DND-41 (cell line): ENCODE measurements around the gene GUCA1C.

Experiments used
- ATAC-seq: fragments of 200-7000 bp; cut with Tn5 transposase; 3 replicates; pipeline ENCODE4 v1.9.1; 2021; ENCODE audit warnings: low read depth; ENCODE audit not compliant: insufficient read depth
- DNase-seq: peaks from one replicate; pipeline ENCODE4 v3.0.0-alpha.2; 2020
- H2AFZ ChIP-seq: 2 replicates; pipeline ENCODE4 v1.6.0; 2012; ENCODE audit warnings: low read depth, low read length
- H3K27ac ChIP-seq: 2 replicates; pipeline ENCODE4 v1.5.1; 2012; ENCODE audit warnings: low read length, inconsistent platforms
- H3K27me3 ChIP-seq: fragments of 200-600 bp; sonication (generic); 2 replicates; pipeline ENCODE4 v1.6.0; 2012; ENCODE audit warnings: low read length, mild to moderate bottlenecking, inconsistent platforms; ENCODE audit not compliant: insufficient read depth, poor library complexity
- H3K36me3 ChIP-seq: 2 replicates; pipeline ENCODE4 v1.5.1; 2012; ENCODE audit warnings: low read length, inconsistent platforms; ENCODE audit not compliant: insufficient read depth
- H3K4me1 ChIP-seq: 2 replicates; pipeline ENCODE4 v1.5.1; 2012; ENCODE audit warnings: mild to moderate bottlenecking, low read length; ENCODE audit not compliant: insufficient read depth
- H3K4me2 ChIP-seq: 2 replicates; pipeline ENCODE4 v1.6.0; 2012; ENCODE audit warnings: mild to moderate bottlenecking, moderate library complexity, low read length, inconsistent platforms; ENCODE audit not compliant: insufficient read depth
- H3K4me3 ChIP-seq, 2 experiments: fragments of 200-600 bp in 1 of 2; shearing (Covaris generic) in 1 of 2; 2 replicates each; pipeline ENCODE4 v1.5.1; 2012 to 2016; ENCODE audit warnings: inconsistent platforms in 2 of 2, low read length in 2 of 2, mild to moderate bottlenecking in 2 of 2, low read depth in 1 of 2, moderate library complexity in 1 of 2
- H3K79me2 ChIP-seq: 2 replicates; pipeline ENCODE4 v1.6.0; 2012; ENCODE audit warnings: low read length, inconsistent platforms; ENCODE audit not compliant: insufficient read depth
- H3K9ac ChIP-seq: 2 replicates; pipeline ENCODE4 v1.6.0; 2012; ENCODE audit warnings: low read depth, mild to moderate bottlenecking, inconsistent platforms, low read length, moderate library complexity
- H3K9me3 ChIP-seq: 2 replicates; pipeline ENCODE4 v1.5.1; 2012; ENCODE audit warnings: low read length, moderate library complexity, mild to moderate bottlenecking, inconsistent platforms; ENCODE audit not compliant: insufficient read depth, severe bottlenecking
- H4K20me1 ChIP-seq: 2 replicates; pipeline ENCODE4 v1.6.0; 2012; ENCODE audit warnings: low read length; ENCODE audit not compliant: insufficient read depth
- EZH2 ChIP-seq: IDR thresholded peaks from 3 replicates; pipeline ENCODE4 v1.6.1; 2012; ENCODE audit warnings: borderline replicate concordance, low read depth, mild to moderate bottlenecking, moderate library complexity, low read length, inconsistent platforms; ENCODE audit not compliant: severe bottlenecking
- TF ChIP-seq, protein P1 (sequence below): IDR thresholded peaks from 2 replicates; pipeline ENCODE4 v1.5.1; 2012; ENCODE audit warnings: borderline replicate concordance, low read length, moderate library complexity, mild to moderate bottlenecking; ENCODE audit not compliant: poor library complexity, severe bottlenecking; ENCODE audit errors: extremely low read depth

GUCA1C gene

DNA sequence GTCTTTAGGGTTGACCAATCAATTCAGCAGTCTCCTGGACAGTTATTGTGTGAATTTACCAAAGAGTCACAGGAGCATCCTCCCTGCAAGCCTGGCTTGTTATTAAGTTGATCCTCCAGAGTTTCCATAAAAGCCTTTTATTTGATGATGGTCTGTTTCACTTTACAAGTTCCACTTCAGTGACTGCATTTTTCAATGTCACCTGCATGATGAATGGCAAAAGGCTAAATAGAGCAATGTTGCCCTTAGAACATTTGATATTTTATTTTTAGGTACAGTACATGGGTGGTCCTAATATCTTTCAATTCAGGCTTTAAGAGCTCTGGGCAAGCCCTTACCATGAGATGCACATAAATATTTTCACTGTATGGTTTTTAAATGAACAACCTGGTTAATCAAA is 22.6 kb downstream of the GUCA1C start:
- no peak overlapping the region for H3K4me3 ChIP-seq
- H2AFZ ChIP-seq, result no peak overlapping the region
- no peak overlapping the region for H3K27ac ChIP-seq
- no peaks in the 10 kb centered on the region for H3K79me2 ChIP-seq
- no peaks in the 10 kb centered on the region for H3K27me3 ChIP-seq
- TF ChIP-seq EZH2, result no peak
- TF ChIP-seq, protein P1, sequence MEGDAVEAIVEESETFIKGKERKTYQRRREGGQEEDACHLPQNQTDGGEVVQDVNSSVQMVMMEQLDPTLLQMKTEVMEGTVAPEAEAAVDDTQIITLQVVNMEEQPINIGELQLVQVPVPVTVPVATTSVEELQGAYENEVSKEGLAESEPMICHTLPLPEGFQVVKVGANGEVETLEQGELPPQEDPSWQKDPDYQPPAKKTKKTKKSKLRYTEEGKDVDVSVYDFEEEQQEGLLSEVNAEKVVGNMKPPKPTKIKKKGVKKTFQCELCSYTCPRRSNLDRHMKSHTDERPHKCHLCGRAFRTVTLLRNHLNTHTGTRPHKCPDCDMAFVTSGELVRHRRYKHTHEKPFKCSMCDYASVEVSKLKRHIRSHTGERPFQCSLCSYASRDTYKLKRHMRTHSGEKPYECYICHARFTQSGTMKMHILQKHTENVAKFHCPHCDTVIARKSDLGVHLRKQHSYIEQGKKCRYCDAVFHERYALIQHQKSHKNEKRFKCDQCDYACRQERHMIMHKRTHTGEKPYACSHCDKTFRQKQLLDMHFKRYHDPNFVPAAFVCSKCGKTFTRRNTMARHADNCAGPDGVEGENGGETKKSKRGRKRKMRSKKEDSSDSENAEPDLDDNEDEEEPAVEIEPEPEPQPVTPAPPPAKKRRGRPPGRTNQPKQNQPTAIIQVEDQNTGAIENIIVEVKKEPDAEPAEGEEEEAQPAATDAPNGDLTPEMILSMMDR, result no peak
- H3K36me3 ChIP-seq, result no peaks in the 10 kb centered on the region
- no peaks in the 10 kb centered on the region for H4K20me1 ChIP-seq
- H3K4me2 ChIP-seq, result no peak overlapping the region
- H3K4me1 ChIP-seq, result no peaks in the 10 kb centered on the region
- no peaks in the 10 kb centered on the region for H3K9me3 ChIP-seq
- DNase-seq (no peak), ATAC-seq (no peak)
- H3K9ac ChIP-seq, result no peak overlapping the region

- H3K4me3 ChIP-seq, result no peak overlapping the region
- no peak overlapping the region for H2AFZ ChIP-seq
- no peak for ATAC-seq
- peaks cover 6% of the 10 kb centered on the region; the same call in 1 of the 2 replicates for H3K4me1 ChIP-seq
- no peak overlapping the region for H3K4me2 ChIP-seq
- H3K36me3 ChIP-seq, result no peaks in the 10 kb centered on the region
- H3K9me3 ChIP-seq, result no peaks in the 10 kb centered on the region
- H3K27ac ChIP-seq, result no peak overlapping the region
- H3K9ac ChIP-seq, result no peak overlapping the region
- no peaks in the 10 kb centered on the region for H3K27me3 ChIP-seq
- no peaks in the 10 kb centered on the region for H4K20me1 ChIP-seq
- TF ChIP-seq, protein P1, result no peak
- no peak for DNase-seq
- no peaks in the 10 kb centered on the region for H3K79me2 ChIP-seq
Measured at GRCh38 chr3:108918866-108919265, 34.8 kb downstream of the GUCA1C start.

DNA sequence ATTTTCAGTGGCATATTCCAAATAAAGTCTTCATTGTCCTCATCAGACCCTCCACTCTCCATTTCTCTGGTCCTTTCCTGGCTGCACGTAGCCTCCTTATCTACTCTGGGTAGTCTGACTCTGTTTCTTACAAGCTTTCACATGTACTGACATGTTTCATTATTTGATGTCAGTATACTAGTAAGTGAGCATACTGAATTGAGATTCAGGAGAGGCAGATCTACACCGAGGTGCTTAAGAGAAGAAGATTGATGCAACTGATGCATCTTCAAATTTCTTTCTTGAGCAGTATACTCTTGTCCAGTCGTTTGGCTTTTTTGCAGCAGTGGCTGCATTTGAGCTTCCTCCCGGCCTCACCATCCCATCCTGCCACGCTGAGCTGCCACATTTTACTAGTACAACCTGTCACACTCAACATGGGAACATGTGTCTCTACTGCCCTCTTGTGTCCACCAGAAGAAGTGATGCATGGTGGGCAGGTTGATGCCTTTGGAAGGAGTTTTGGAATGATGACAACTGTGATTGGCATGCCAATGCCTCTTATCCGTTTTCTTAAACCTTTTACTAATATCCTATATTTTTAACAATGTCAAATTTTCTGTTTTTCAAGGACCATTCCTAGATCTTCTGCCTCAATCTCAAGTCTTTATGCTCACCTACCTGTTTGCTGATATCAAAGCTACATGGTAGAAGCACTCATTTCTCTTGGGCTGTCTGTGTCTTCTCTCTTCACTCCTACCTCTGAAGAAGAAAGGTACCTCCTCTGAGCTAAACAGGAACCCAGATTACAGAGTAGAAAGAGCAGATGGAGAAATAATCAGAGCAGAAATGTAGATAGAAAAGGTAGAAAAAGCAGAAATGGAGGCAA is 38.7 kb downstream of the GUCA1C start:
- peak; percentile 74 for DNase-seq

More for the DNA sequence above, 38.7 kb downstream of the GUCA1C start:
- Histone ChIP-seq H3K36me3 (no peaks in the 10 kb centered on the region), H3K9me3 (no peaks in the 10 kb centered on the region), H3K27me3 (no peaks in the 10 kb centered on the region), H3K79me2 (no peaks in the 10 kb centered on the region), H3K9ac (no peak overlapping the region), H3K4me3 (no peak overlapping the region), H4K20me1 (no peaks in the 10 kb centered on the region), H2AFZ (peak overlapping the region; percentile 13; the same call in 1 of the 2 replicates), H3K4me2 (peak overlapping the region; percentile 49; the same call in 1 of the 2 replicates), H3K27ac (no peak overlapping the region), H3K4me1 (peaks cover 9% of the 10 kb centered on the region; the same call in 1 of the 2 replicates)
- TF ChIP-seq, protein P1, result peak; percentile 97
- no peak for TF ChIP-seq EZH2
- peak; percentile 97 for ATAC-seq
